Measurements from ENCODE around the gene TSPO2. TPM values are rescaled to one million over a fixed set of nuclear protein-coding genes. Genes with fewer than 3 reads are reported as not detected.

TSPO2 gene
- total and polyA plus RNA-seq, 2 of the 4 experiments (the other 2 are of a cell fraction), result not detected

- ATAC-seq (ENCODE audit: low read depth) (no peak), DNase-seq (no peak)
- H3K79me1 ChIP-seq (ENCODE audit: low read depth in 1 of 2, low read length in 2 of 2), result no peaks in the 10 kb centered on the region
- dilution Hi-C loops (cut with HindIII; ENCODE audit: low sequenced_read_pairs, unreplicated experiment) (no loop called here), intact Hi-C loops (cut with micrococcal nuclease) (loop anchor here (10.0 kb wide), 2 partner anchors 509 to 1719 kb away; no protein-coding TSS in a partner anchor), in situ Hi-C loops (cut with MboI; ENCODE audit: low sequenced_read_pairs) (no loop called here)
- CTCF ChIA-PET, result no interaction called here
- no peak overlapping the region for H2AFZ ChIP-seq (replicated peaks; ENCODE audit: low read length, poor library complexity)
- no peak overlapping the region for H3K4me3 ChIP-seq (ENCODE audit: insufficient read depth, low read depth, low read length)
- no peak overlapping the region for H3K4me2 ChIP-seq (ENCODE audit: low read depth, low read length)
- H3K4ac ChIP-seq (ENCODE audit: low read depth, low read length), result no peak overlapping the region
- H4K8ac ChIP-seq (ENCODE audit: low read depth in 2 of 2, low read length in 2 of 2), result no peak overlapping the region
- H2BK5ac ChIP-seq (ENCODE audit: low read depth, low read length, poor library complexity, severe bottlenecking), result no peak overlapping the region
- BruUV-seq (replicated peaks), result no TSS peak
- no peak overlapping the region for H4K91ac ChIP-seq (ENCODE audit: insufficient read depth, low read depth, low read length)
- no peak overlapping the region for H3K18ac ChIP-seq (ENCODE audit: low read depth, low read length)
- no peak overlapping the region for H2BK120ac ChIP-seq (ENCODE audit: low read depth, low read length)
- no peak overlapping the region for H2BK15ac ChIP-seq (ENCODE audit: low read depth, low read length)
- no peak overlapping the region for H3K56ac ChIP-seq (ENCODE audit: extremely low read depth, insufficient read depth, low read length)
- H3K27me3 ChIP-seq (ENCODE audit: control insufficient read depth, insufficient read depth, low read length), result no peaks in the 10 kb centered on the region
- H3K9me3 ChIP-seq (ENCODE audit: control insufficient read depth, insufficient read depth, low read length), result no peaks in the 10 kb centered on the region
- H3K36me3 ChIP-seq (ENCODE audit: control insufficient read depth, insufficient read depth, low read length), result no peaks in the 10 kb centered on the region; the same call in 1 of the 2 replicates
- no peak overlapping the region for H2AK5ac ChIP-seq (ENCODE audit: low read depth, low read length)
- H4K20me1 ChIP-seq (ENCODE audit: insufficient read depth, low read length), result no peaks in the 10 kb centered on the region
- H3K9ac ChIP-seq (ENCODE audit: low read depth, low read length), result no peak overlapping the region
- peaks cover 4% of the 10 kb centered on the region for H3K4me1 ChIP-seq (ENCODE audit: control insufficient read depth, insufficient read depth, low read length)
- no peak for TF ChIP-seq CTCF (conservative IDR thresholded peaks at IDR 0.05; ENCODE audit: low read depth, low read length)
- no peak for TF ChIP-seq RAD21 (IDR thresholded peaks at IDR 0.05; ENCODE audit: low read length)
- TF ChIP-seq MAFK (IDR thresholded peaks at IDR 0.05; ENCODE audit: low read depth, low read length), result no peak
- no peak for TF ChIP-seq SMC3 (IDR thresholded peaks at IDR 0.05; ENCODE audit: low read depth, low read length)
- TF ChIP-seq ELK1 (IDR thresholded peaks at IDR 0.05; ENCODE audit: borderline replicate concordance, low read depth, low read length), result no peak
- TF ChIP-seq RCOR1 (IDR thresholded peaks at IDR 0.05; ENCODE audit: insufficient replicate concordance, low read length), result no peak
- no peak for TF ChIP-seq MAZ (IDR thresholded peaks at IDR 0.05; ENCODE audit: borderline replicate concordance, low read depth, low read length)
- TF ChIP-seq BHLHE40 (IDR thresholded peaks at IDR 0.05; ENCODE audit: low read depth, low read length), result no peak
- TF ChIP-seq CEBPB (IDR thresholded peaks at IDR 0.05; ENCODE audit: low read depth, low read length), result no peak
- no peak for TF ChIP-seq NFE2L2 (IDR thresholded peaks at IDR 0.05; ENCODE audit: low read depth, low read length)
- no peak for TF ChIP-seq RFX5 (IDR thresholded peaks at IDR 0.05; ENCODE audit: low read depth, low read length)
- no peak for TF ChIP-seq POLR2A (IDR thresholded peaks at IDR 0.05; ENCODE audit: low read depth, low read length)
- no peak overlapping the region for H2BK20ac ChIP-seq (ENCODE audit: low read depth, low read length)
- no peak overlapping the region for H3K14ac ChIP-seq (replicated peaks; ENCODE audit: low read depth, low read length)
- no peaks in the 10 kb centered on the region for H3K9me1 ChIP-seq (ENCODE audit: insufficient read depth, low read length)
- no CpG with 5 or more reads among the region's 2 CpGs for WGBS, 2 experiments (ENCODE audit: extremely low coverage in 2 of 2, insufficient read length in 1 of 2)
- no peak overlapping the region for H2AK9ac ChIP-seq (replicated peaks; ENCODE audit: low read depth, low read length, poor library complexity)
- POLR2A ChIA-PET (ENCODE audit: unreplicated experiment), result no interaction called here
- no peak overlapping the region for H3K27ac ChIP-seq (ENCODE audit: insufficient read depth, low read length)
- H4K5ac ChIP-seq (ENCODE audit: low read depth, low read length), result no peak overlapping the region
- no peak overlapping the region for H3K23ac ChIP-seq (ENCODE audit: low read depth, low read length)
Observed at GRCh38 chr6:41063884-41064285, 21.6 kb downstream of the TSPO2 start.
